Psoas muscle (tissue), 8 donors: ENCODE measurements around the gene FLVCR2. TPM values are rescaled to one million over a fixed set of nuclear protein-coding genes. Genes with fewer than 3 reads are reported as not detected.

Experiments
- ATAC-seq, 4 donors: fragments of 200-7000 bp; cut with Tn5 transposase; one replicate each; pipeline ENCODE4 v1.9.1; 2020; ENCODE audit warnings: moderate library complexity in 3 of 4, mild to moderate bottlenecking in 2 of 4
- DNase-seq, 2 donors: peaks; one replicate each; pipeline ENCODE4 v3.0.0-alpha.2; 2020
- H3K27ac ChIP-seq: fragments of 200-600 bp; one replicate; pipeline ENCODE4 v1.8.0; 2022
- H3K27me3 ChIP-seq, 3 donors: fragments of 200-600 bp in 1 of 3; one replicate each; pipeline versions ENCODE4 v1.6.1 to v1.8.0; 2013 to 2022; ENCODE audit warnings: low read length in 2 of 3, mild to moderate bottlenecking in 2 of 3, moderate library complexity in 1 of 3; ENCODE audit not compliant: insufficient read depth in 3 of 3
- H3K36me3 ChIP-seq, 2 donors: fragments of 200-600 bp in 1 of 2; one replicate each; pipeline versions ENCODE4 v1.6.1 to v1.8.0; 2013 to 2022; ENCODE audit warnings: low read depth in 1 of 2, mild to moderate bottlenecking in 1 of 2, moderate library complexity in 1 of 2; ENCODE audit not compliant: insufficient read depth in 1 of 2
- H3K4me1 ChIP-seq: fragments of 200-600 bp; one replicate; pipeline ENCODE4 v1.8.0; 2022
- H3K4me3 ChIP-seq: fragments of 200-600 bp; one replicate; pipeline ENCODE4 v1.8.0; 2022; ENCODE audit warnings: mild to moderate bottlenecking
- H3K9me3 ChIP-seq: fragments of 200-600 bp; one replicate; pipeline ENCODE4 v1.8.0; 2022
- WGBS, 3 donors: extraction: QIAGEN DNeasy Blood & Tissue Kit; methylation state at CpG; one replicate each; pipeline versions ENCODE4 v1.1.6 to v1.1.7; 2013; 5-methylcytosine and 5-hydroxymethylcytosine counted together
- intact Hi-C, 2 donors: fragments of 100-400 bp; cut with DNase I; formaldehyde crosslinking; loops; one replicate each; pipeline versions ENCODE4 v1.11.0 to v1.14.2; 2022
- long read RNA-seq, 2 donors: library from polyadenylated mRNA; unstranded; transcript quantifications; one replicate each; pipeline ENCODE4 v2.0.0, GENCODE V29; 2021
- polyA plus RNA-seq, 3 donors: library from polyadenylated mRNA; stranded (reverse); fragments of 200-250 nt; gene quantifications; one replicate each; pipeline ENCODE4 v1.2.3, GENCODE V29; 2013
- total RNA-seq, 4 donors: library from RNA; stranded (reverse); fragmentation: NEBNext Ultra II Directional in 2 of 4; extraction: Animal tissue kit (Norgen Biotek cat#: 25700) in 2 of 4; gene quantifications; one replicate each; pipeline versions ENCODE4 v1.2.1 to v1.2.4, GENCODE V29; 2021 to 2023
- TF ChIP-seq, protein P1 (sequence below): fragments of 200-600 bp; IDR thresholded peaks from one replicate; pipeline ENCODE4 v1.8.0; 2022; ENCODE audit warnings: antibody characterized with exemption
- donor health status: healthy with polysubstance abuse.
- donor health status: DM: no; HTN: no; CAD: no; lungs with moderate emphysema.
- donor health status: Bipolar disorder and iron deficiency.
- donor health status: healthy.
- donor health status: DM: yes; HTN: yes; CAD: no.
- donor health status: DM: no; HTN: no; CAD: no.
- donor health status: DM: no; HTN: no; CAD: no.
- donor health status: DM: yes; HTN: yes; CAD: no.

FLVCR2 gene, protein sequence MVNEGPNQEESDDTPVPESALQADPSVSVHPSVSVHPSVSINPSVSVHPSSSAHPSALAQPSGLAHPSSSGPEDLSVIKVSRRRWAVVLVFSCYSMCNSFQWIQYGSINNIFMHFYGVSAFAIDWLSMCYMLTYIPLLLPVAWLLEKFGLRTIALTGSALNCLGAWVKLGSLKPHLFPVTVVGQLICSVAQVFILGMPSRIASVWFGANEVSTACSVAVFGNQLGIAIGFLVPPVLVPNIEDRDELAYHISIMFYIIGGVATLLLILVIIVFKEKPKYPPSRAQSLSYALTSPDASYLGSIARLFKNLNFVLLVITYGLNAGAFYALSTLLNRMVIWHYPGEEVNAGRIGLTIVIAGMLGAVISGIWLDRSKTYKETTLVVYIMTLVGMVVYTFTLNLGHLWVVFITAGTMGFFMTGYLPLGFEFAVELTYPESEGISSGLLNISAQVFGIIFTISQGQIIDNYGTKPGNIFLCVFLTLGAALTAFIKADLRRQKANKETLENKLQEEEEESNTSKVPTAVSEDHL
- 1 to 10 TPM in 3 of 4 donors, under 1 TPM in 1; 0.71 to 9.4 (median 5.7) TPM for total RNA-seq
- polyA plus RNA-seq: 1 to 10 TPM; 2.5 to 9.8 (median 4.2) TPM
- long read RNA-seq, donor 1, partial matches to known transcripts: 0 of 1 reads
- long read RNA-seq, donor 1, other reads (novel, unspliced or antisense): 1 of 1 reads
- long read RNA-seq, donor 2, partial matches to known transcripts: 2 of 8 reads
- long read RNA-seq, donor 2, other reads (novel, unspliced or antisense): 4 of 8 reads

DNA sequence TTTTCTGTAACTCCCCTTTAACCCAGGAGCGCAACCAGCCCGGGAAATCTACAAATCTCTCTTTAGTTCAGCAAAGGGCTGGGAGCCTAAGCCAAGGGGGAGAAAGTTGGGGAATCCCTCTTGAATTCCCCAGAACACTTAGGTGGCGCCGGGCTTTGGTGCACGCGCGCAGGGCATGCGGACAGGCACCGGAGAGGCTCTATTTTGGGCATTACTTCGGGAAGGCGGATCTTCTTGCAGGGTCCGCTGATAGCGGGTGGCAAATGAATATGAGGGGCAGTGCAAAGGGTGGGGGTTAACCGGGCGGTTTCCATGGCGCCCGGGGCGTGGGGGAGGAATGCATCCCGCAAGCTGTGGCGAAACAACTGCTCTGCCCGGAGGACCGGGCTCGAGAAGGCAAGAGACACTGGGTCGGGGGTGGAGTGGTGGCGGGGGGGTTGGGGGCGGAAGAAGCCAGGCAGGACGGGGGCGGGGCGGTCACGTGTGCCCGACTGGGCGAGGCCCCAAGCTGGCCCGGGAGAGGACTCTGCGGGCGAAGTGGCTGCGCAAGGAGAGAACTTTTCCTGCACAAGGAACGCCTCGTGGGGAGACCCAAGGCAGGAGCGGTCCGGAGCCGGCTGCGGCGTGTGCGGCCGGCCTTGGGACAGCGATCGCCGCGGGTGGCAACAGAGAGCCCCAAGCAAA is at the start of gene FLVCR2:
Gene FLVCR2, plus strand, starts transcription at position 519 of the 684 bp plus-strand sequence. CDS start 353 bp downstream, outside the sequence.
- intact Hi-C loops: loop anchor here in 1 of 2 donors (5.0 kb wide), 1 partner anchor 404 kb away; the partner anchor contains the start of gene TGFB3
- Histone ChIP-seq H3K4me3 (peak within 1 kb of the TSS; percentile 69), H3K27me3 (no peaks in the 10 kb centered on the region), H3K36me3 (no peaks in the 10 kb centered on the region), H3K9me3 (no peaks in the 10 kb centered on the region), H3K27ac (peak within 1 kb of the TSS; percentile 87), H3K4me1 (peaks cover 22% of the 10 kb centered on the region)
- TF ChIP-seq, protein P1, sequence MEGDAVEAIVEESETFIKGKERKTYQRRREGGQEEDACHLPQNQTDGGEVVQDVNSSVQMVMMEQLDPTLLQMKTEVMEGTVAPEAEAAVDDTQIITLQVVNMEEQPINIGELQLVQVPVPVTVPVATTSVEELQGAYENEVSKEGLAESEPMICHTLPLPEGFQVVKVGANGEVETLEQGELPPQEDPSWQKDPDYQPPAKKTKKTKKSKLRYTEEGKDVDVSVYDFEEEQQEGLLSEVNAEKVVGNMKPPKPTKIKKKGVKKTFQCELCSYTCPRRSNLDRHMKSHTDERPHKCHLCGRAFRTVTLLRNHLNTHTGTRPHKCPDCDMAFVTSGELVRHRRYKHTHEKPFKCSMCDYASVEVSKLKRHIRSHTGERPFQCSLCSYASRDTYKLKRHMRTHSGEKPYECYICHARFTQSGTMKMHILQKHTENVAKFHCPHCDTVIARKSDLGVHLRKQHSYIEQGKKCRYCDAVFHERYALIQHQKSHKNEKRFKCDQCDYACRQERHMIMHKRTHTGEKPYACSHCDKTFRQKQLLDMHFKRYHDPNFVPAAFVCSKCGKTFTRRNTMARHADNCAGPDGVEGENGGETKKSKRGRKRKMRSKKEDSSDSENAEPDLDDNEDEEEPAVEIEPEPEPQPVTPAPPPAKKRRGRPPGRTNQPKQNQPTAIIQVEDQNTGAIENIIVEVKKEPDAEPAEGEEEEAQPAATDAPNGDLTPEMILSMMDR: no peak
- 1 to 2% (median 1%) methylated on average over 45 to 49 of the region's 49 CpGs for WGBS, 3 donors
- peak; percentile 88 to 92 for DNase-seq
- ATAC-seq: peak; percentile 83 to 88 (median 86)

DNA sequence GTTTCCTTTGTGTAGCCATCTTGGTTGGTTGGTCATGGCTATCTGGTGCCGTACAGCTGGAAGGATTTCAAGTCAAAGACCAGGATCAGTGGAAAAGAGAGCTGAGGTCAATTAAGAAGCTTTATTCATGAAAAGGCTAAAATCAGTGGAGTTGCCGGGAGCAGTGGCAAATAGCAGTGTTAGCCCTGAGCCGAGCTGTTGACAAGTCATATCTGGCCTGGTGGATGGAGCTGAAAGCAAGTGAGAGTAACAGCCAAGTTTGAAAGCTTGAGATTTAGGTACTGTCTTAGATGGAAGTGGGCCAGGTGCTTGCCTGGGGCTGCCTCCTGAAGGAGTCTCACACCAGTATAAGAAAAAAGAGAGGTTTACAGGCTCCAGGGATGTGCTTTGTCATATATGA is 47.2 kb upstream of the FLVCR2 start:
- ATAC-seq: no peak
- 76 to 88% (median 85%) methylated on average over 3 of the region's 3 CpGs for WGBS, 3 donors
- no peak overlapping the region for H3K4me3 ChIP-seq
- H3K27ac ChIP-seq: no peak overlapping the region
- intact Hi-C loops: no loop called here
- DNase-seq: no peak
- H3K36me3 ChIP-seq: no peaks in the 10 kb centered on the region
- TF ChIP-seq, protein P1: no peak
- H3K9me3 ChIP-seq: no peaks in the 10 kb centered on the region
- H3K27me3 ChIP-seq: no peaks in the 10 kb centered on the region
- peaks cover 12% of the 10 kb centered on the region for H3K4me1 ChIP-seq

DNA sequence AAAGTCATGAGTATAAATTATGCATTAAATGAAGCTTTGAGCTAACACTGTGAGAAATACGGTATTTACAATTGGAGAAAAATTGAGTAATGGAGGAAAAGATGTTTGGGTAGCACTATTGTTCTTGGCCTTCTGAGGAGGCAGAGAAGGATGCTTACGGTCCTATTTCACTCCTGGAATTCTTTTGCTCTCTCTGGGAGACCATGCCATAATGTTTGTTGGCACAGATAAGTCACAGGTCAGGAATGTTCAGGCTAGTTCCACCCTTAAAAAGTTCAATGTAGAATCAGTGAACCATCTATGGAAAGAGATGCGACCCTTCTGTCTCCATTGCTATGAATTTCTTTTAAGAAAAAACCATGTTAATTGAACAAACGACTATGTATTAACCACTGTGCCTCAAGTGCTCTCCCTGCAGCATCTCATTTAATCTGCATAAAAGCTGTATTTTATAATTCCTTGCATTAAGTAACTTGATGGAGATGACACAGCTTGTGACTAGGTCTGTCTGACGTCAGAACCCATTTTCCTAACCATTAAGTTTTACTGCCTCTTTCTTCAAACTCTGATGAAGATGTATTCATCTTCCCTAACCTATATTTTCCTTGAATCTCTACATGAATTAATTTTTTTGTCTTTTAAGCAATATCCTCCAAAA is 46.6 kb upstream of the FLVCR2 start:
- peaks cover 13% of the 10 kb centered on the region for H3K4me1 ChIP-seq
- DNase-seq (no peak), ATAC-seq (no peak)
- H3K27me3 ChIP-seq: no peaks in the 10 kb centered on the region
- no peaks in the 10 kb centered on the region for H3K9me3 ChIP-seq
- no peaks in the 10 kb centered on the region for H3K36me3 ChIP-seq
- intact Hi-C loops: no loop called here
- H3K27ac ChIP-seq: no peak overlapping the region
- WGBS, 3 donors: 67 to 83% (median 73%) methylated on average over 5 of the region's 5 CpGs
- no peak overlapping the region for H3K4me3 ChIP-seq
- TF ChIP-seq, protein P1: no peak

DNA sequence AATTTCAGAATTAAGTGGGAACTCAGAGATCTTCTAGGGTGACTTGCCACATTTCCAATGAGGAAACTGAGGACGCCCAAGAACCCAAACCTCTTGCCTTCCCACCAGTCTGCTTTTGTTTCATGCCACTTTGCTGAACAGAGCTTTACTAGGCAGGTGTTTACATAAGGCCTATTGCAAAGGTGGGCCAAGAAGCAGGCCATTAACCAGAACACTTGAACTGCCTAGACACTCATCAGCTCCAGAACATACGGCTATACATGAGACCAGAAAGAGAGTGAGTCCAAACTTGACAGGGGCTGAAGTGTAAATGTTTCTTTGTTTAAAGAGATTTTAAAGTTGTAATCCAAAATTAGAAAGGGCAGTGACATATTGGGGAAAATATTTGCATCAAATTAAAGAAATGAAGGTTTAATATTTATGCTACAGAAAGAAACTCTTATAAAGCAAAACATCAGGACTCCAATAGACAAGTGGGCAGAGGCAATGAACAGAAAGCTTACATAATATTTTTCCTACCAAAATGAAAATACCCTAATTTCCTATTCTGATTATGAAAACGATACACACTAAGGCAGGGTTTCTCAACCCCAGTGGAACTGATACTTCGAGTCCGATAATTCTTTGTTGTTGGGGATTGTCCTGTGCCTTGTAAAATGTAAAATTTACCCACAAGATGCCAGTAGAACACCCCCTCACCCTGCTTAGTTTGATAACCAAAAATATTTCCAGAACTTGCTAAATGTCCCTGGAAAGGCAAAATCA is 44.4 kb upstream of the FLVCR2 start:
- ATAC-seq: no peak
- no peak overlapping the region for H3K27ac ChIP-seq
- H3K36me3 ChIP-seq: no peaks in the 10 kb centered on the region
- intact Hi-C loops: no loop called here
- no peaks in the 10 kb centered on the region for H3K9me3 ChIP-seq
- no peaks in the 10 kb centered on the region for H3K27me3 ChIP-seq
- H3K4me3 ChIP-seq: no peak overlapping the region
- DNase-seq: no peak
- TF ChIP-seq, protein P1: no peak
- WGBS, 3 donors: 79 to 89% (median 83%) methylated on average over 5 of the region's 5 CpGs
- peaks cover 13% of the 10 kb centered on the region for H3K4me1 ChIP-seq
